ENCODE measurements around the gene MUC5B. TPM values are rescaled to one million over a fixed set of nuclear protein-coding genes. Genes with fewer than 3 reads are reported as not detected.

Gene MUC5B
- total RNA-seq, 1 donor from 2014 or later: not detected

DNA sequence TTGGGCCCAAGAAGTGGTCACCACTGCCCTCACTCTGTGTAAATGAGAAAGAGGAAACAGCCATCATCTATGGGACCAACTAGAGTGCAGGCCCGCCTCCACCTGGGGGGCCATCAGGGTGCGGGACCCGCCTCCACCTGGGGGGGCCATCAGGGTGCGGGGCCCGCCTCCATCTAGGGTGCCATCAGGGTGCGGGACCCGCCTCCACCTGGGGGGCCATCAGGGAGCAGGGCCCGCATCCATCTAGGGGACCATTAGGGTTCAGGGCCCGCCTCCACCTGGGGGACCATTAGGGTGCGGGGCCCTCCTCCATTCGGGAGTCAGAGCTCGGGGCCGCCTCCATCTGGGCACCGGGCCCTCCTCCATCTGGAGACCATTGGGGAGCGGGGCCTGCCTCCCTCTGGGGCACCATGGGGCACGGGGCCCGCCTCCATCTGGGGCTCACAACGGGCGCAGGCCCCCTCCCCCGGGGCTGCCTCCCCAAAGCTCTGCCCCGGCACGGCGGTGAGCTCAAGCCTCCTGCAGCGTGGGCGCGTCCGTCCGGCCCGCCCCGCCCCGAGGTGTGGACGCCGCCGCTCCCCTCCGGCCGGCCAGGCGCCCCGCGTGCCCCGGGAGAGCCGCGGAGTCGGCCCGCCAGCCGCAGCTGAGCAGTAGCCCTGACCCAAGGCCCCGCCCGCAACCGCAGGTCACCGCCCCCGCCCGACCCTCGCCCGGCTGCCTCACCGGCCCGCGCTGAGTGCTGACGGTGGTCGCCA lies 86.1 kb downstream of the MUC5B start:
- H3K9me3 Mint-ChIP-seq: peaks cover 15% of the 10 kb centered on the region
- intact Hi-C loops (cut with micrococcal nuclease): loop anchor here (1.0 to 5.0 kb wide), 4 partner anchors 27 to 263 kb away; partner anchors contain the start of gene DUSP8
- H3K36me3 Mint-ChIP-seq (ENCODE audit: low read depth): peaks cover 9% of the 10 kb centered on the region
- peaks cover 20% of the 10 kb centered on the region for H3K27me3 Mint-ChIP-seq (ENCODE audit: insufficient read depth)
- no peak for DNase-seq (ENCODE audit: low spot score)
- H3K4me1 Mint-ChIP-seq (ENCODE audit: low read depth): peaks cover 19% of the 10 kb centered on the region
- H3K27ac Mint-ChIP-seq: no peak overlapping the region
- H3K4me3 Mint-ChIP-seq: peak overlapping the region; percentile 77

DNA sequence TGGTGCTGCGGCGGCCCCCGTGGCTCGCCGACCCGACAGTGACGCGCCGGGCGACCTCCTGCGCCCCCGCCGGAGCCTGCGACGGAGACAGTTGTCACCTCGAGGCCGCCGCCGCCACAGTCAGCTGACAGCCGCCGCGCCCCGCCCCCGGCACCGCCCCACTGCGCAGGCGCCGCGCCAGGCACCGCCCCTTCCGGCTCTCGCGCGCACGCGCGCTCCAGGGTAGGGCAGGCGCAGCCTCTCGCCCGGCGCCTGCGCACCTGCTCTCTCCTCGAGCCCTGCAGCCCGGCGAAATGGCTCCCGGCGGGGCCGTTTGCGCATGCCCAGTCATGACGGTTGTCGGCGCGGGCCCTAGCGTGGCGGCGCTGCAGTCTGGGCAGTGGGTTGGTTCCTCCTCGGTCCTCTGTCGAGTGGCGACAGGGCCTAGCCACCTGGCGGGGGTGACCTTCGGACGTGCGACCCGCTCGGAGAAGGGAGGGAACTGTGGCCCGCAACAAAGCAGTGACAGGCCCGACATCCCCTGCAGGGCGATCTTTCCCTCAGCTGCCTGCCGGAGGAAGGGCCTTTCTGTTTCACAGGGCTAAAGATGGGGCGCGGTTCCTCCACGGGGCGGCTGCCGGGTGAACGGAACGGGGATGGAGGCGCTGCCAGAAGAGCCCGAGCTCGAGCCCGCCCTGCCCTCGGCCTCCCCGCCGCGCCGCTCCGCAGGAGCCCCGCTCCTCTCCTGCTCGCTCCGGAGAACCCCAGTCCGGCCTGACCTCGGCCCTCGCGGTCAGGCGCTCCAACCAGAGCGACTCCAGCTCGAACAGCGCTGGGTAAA lies 86.8 kb downstream of the MUC5B start, which contains the start of gene TOLLIP:
Gene TOLLIP (minus strand): TSS at position 135 of the 820 bp plus-strand sequence. CDS start 134 bp downstream, at position 1.
- H3K4me1 Mint-ChIP-seq (ENCODE audit: low read depth): peaks cover 19% of the 10 kb centered on the region
- H3K27ac Mint-ChIP-seq: peak within 1 kb of the TSS; percentile 89
- H3K4me3 Mint-ChIP-seq: peak within 1 kb of the TSS; percentile 82
- H3K9me3 Mint-ChIP-seq: peaks cover 15% of the 10 kb centered on the region
- intact Hi-C loops (cut with micrococcal nuclease): loop anchor here (1.0 to 5.0 kb wide), 5 partner anchors 27 to 263 kb away; partner anchors contain the start of genes BRSK2 and DUSP8
- H3K36me3 Mint-ChIP-seq (ENCODE audit: low read depth): peaks cover 9% of the 10 kb centered on the region
- DNase-seq (ENCODE audit: low spot score): peak; percentile 97
- H3K27me3 Mint-ChIP-seq (ENCODE audit: insufficient read depth): peaks cover 28% of the 10 kb centered on the region

DNA sequence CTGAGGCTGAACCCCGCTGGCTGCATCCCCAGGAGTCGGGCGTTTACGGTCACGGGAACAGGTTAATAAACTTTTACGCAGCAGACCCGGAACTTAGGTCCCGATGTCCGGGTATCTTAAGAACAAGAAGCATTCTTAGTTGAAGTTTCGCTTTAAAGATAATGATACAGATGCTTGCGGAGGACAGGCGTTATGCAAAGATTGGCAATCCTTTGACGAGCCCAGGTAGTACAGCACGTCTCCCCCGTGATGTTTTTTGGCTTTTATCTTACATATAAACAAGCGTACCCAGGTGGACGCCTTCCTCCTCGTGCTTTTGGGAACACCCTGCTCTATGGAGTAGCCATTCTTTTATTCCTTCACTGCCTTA lies 87.4 kb downstream of the MUC5B start:
- H3K4me1 Mint-ChIP-seq (ENCODE audit: low read depth): peaks cover 19% of the 10 kb centered on the region
- peaks cover 29% of the 10 kb centered on the region for H3K27me3 Mint-ChIP-seq (ENCODE audit: insufficient read depth)
- peak overlapping the region; percentile 82 for H3K4me3 Mint-ChIP-seq
- no peak for DNase-seq (ENCODE audit: low spot score)
- H3K27ac Mint-ChIP-seq: peak overlapping the region; percentile 87
- intact Hi-C loops (cut with micrococcal nuclease): loop anchor here (1.0 kb wide), 1 partner anchor 79 kb away; the partner anchor contains the start of gene BRSK2
- H3K36me3 Mint-ChIP-seq (ENCODE audit: low read depth): peaks cover 9% of the 10 kb centered on the region
- H3K9me3 Mint-ChIP-seq: peaks cover 15% of the 10 kb centered on the region

DNA sequence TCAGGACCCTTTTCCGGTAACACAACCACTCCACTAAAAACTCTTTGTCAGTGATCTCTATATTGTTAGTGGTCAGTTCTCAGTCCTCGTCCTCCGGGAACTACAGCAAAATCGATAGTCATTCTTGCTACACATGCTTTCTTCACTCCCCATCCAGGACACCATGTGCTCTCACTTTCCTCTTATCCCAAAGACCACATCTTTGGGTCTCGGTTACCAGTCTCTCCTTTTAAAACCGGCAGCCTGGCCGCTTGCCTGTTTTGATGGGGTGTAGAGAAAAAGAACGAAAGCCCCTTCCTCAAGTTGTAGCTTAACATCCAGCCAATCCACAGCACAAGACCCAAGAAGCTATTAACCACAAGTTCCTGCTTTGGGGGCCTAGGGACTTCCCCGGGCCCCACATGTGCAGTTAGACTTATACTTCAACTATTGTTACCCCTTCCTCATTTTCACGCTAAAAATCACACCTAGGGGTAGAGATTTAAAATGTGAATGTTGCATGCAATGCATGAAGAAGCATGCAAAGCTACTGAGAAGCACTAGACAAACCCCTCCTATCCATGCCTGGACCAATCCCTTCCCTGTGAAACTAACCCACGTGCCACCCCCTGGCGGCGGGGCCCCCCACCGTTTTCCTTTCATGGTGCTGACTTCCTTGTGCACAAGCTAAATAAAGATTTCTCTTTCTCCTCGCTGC lies 88.1 kb downstream of the MUC5B start:
- no peak for DNase-seq (ENCODE audit: low spot score)
- H3K4me1 Mint-ChIP-seq (ENCODE audit: low read depth): peaks cover 19% of the 10 kb centered on the region
- intact Hi-C loops (cut with micrococcal nuclease): loop anchor here (1.0 kb wide), 1 partner anchor 78 kb away; the partner anchor contains the start of gene BRSK2
- H3K36me3 Mint-ChIP-seq (ENCODE audit: low read depth): peaks cover 9% of the 10 kb centered on the region
- H3K27me3 Mint-ChIP-seq (ENCODE audit: insufficient read depth): peaks cover 33% of the 10 kb centered on the region
- H3K9me3 Mint-ChIP-seq: peaks cover 15% of the 10 kb centered on the region
- peak overlapping the region; percentile 87 for H3K27ac Mint-ChIP-seq
- H3K4me3 Mint-ChIP-seq: peak overlapping the region; percentile 82

Other genes with a start within 250 kb of the MUC5B start
- not detected in 2 replicates for gene MUC6, start 186.3 kb upstream of the MUC5B start, total RNA-seq
- gene MUC2, start 148.2 kb upstream of the MUC5B start, total RNA-seq: not detected in 2 replicates
- not detected in 2 replicates for gene MUC5AC, start 65.1 kb upstream of the MUC5B start, total RNA-seq
- 37.4 and 42.9 TPM in 2 replicates for gene TOLLIP, start 86.6 kb downstream of the MUC5B start, total RNA-seq
- 0.36 and 0.47 TPM in 2 replicates for gene BRSK2, start 166.9 kb downstream of the MUC5B start, total RNA-seq